Right lobe of liver (tissue), 6 donors: ENCODE results near the gene NBDY. TPM values are rescaled to one million over a fixed set of nuclear protein-coding genes. Genes with fewer than 3 reads are reported as not detected.

ENCODE experiments used
- ATAC-seq, 4 donors: fragments of 200-7000 bp; cut with Tn5 transposase; one replicate each; pipeline ENCODE4 v1.9.1; 2020; ENCODE audit warnings: mild to moderate bottlenecking in 4 of 4, moderate library complexity in 4 of 4
- DNase-seq, 3 donors: peaks; one replicate each; pipeline ENCODE4 v3.0.0-alpha.2; 2020
- H3K27ac ChIP-seq, 3 donors: fragments of 200-600 bp; one replicate each; pipeline ENCODE4 v1.8.0; 2022
- H3K27me3 ChIP-seq, 2 donors: fragments of 200-600 bp; one replicate each; pipeline ENCODE4 v1.8.0; 2022
- H3K36me3 ChIP-seq, 4 donors: fragments of 200-600 bp; sonication (generic) in 1 of 4; one replicate each; pipeline versions ENCODE4 v1.5.1 to v1.8.0; 2017 to 2022; ENCODE audit warnings: control low read depth in 1 of 4
- H3K4me1 ChIP-seq, 4 donors: fragments of 200-600 bp; sonication (generic) in 1 of 4; one replicate each; pipeline versions ENCODE4 v1.5.1 to v1.8.0; 2017 to 2022; ENCODE audit warnings: control low read depth in 1 of 4
- H3K4me3 ChIP-seq, 3 donors: fragments of 200-600 bp; one replicate each; pipeline ENCODE4 v1.8.0; 2022
- H3K9me3 ChIP-seq, 4 donors: fragments of 200-600 bp; sonication (generic) in 1 of 4; one replicate each; pipeline versions ENCODE4 v1.5.1 to v1.8.0; 2017 to 2022; ENCODE audit warnings: control low read depth in 1 of 4
- POLR2A ChIP-seq: fragments of 450-650 bp; IDR thresholded peaks from one replicate; pipeline ENCODE4 v1.6.1; 2017; ENCODE audit warnings: antibody characterized with exemption, mild to moderate bottlenecking
- WGBS: methylation state at CpG from one replicate; pipeline ENCODE4 v1.1.6; 2018; ENCODE audit warnings: low coverage, low lambda C conversion rate; ENCODE audit not compliant: insufficient coverage; ENCODE audit errors: missing lambda C conversion rate; 5-methylcytosine and 5-hydroxymethylcytosine counted together
- intact Hi-C, 2 donors: fragments of 100-400 bp; cut with DNase I; formaldehyde crosslinking; loops; one replicate each; pipeline versions ENCODE4 v1.11.2 to v1.14.1; 2022
- total RNA-seq, 6 experiments: library from RNA; depleted of rRNA in 2 of 6; stranded (reverse); fragments of >200 nt in 2 of 6; fragmentation: NEBNext Ultra II Directional in 3 of 6; extraction: Animal tissue kit (Norgen Biotek cat#: 25700) in 3 of 6; gene quantifications; one replicate each; pipeline versions ENCODE4 v1.1.0 to v1.2.4, GENCODE V29; 2016 to 2023
- TF ChIP-seq, protein P1 (sequence below), 4 donors: fragments of 200-600 bp in 3 of 4; fragments of 450-650 bp in 1 of 4; IDR thresholded peaks; one replicate each; pipeline versions ENCODE4 v1.5.1 to v1.8.0; 2016 to 2022; ENCODE audit warnings: antibody characterized with exemption in 4 of 4, mild to moderate bottlenecking in 2 of 4
- donor health status: DM: no; HTN: yes; CAD: no.
- donor health status: DM: no; HTN: no; CAD: no.
- donor health status: DM: no; HTN: no; CAD: no.
- donor health status: DM: no; HTN: yes; CAD: no.
- donor health status: DM: no; HTN: yes; CAD: no.

Gene NBDY
- total RNA-seq, 6 experiments from 2014 or later: 2.8 to 10.0 (median 5.4) TPM

DNA sequence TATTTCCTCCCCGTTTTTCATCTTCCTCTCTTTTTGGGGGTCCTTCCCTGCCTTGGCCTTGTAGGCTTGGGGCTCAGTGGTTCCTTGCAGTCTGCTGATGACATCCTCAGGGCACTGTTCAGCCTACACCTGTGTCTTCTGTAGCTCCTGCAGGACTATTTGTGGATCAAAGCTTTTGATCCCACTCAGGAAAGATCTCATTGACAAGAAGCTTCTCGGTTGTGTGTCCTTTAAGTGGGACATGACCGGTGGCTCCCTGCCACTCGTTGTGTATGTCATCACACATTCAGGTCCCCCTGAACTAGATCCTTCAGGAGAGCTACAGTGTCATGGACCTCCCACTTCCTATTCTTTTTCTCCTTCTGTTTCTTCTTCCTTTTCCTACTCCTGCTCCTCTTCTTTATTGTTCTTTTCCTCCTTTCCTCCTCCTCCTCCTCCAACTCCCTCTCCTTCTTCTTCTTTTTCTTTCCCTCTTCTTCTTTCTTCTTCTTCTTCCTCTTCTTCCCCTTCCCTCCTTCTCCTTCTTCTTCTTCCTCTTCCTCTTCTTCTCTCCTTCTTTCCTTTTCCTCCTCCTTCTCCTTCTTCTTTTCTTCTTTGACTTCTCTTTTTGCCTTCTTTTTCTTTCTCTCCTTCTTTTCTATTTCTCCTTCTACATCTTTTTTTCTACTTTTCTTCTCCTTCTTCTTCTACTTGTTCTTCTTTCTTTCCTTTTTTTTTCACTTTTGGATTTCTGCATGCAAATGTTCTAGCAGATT, 67.8 kb downstream of the NBDY start:
- Histone ChIP-seq H3K27ac (no peak overlapping the region), H3K36me3 (no peaks in the 10 kb centered on the region), H3K4me1 (peaks cover 0 to 8% (median 4%) of the 10 kb centered on the region in 4 donors), H3K4me3 (no peak overlapping the region), H3K9me3 (no peaks in the 10 kb centered on the region), H3K27me3 (no peaks in the 10 kb centered on the region)
- TF ChIP-seq, protein P1, sequence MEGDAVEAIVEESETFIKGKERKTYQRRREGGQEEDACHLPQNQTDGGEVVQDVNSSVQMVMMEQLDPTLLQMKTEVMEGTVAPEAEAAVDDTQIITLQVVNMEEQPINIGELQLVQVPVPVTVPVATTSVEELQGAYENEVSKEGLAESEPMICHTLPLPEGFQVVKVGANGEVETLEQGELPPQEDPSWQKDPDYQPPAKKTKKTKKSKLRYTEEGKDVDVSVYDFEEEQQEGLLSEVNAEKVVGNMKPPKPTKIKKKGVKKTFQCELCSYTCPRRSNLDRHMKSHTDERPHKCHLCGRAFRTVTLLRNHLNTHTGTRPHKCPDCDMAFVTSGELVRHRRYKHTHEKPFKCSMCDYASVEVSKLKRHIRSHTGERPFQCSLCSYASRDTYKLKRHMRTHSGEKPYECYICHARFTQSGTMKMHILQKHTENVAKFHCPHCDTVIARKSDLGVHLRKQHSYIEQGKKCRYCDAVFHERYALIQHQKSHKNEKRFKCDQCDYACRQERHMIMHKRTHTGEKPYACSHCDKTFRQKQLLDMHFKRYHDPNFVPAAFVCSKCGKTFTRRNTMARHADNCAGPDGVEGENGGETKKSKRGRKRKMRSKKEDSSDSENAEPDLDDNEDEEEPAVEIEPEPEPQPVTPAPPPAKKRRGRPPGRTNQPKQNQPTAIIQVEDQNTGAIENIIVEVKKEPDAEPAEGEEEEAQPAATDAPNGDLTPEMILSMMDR (IDR thresholded peaks at IDR 0.05): no peak
- no peak for TF ChIP-seq POLR2A
- ATAC-seq (no peak), DNase-seq (peak in 1 of 3 donors; percentile 1)
- WGBS: 30% methylated on average over 2 of the region's 4 CpGs
- intact Hi-C loops: no loop called here

DNA sequence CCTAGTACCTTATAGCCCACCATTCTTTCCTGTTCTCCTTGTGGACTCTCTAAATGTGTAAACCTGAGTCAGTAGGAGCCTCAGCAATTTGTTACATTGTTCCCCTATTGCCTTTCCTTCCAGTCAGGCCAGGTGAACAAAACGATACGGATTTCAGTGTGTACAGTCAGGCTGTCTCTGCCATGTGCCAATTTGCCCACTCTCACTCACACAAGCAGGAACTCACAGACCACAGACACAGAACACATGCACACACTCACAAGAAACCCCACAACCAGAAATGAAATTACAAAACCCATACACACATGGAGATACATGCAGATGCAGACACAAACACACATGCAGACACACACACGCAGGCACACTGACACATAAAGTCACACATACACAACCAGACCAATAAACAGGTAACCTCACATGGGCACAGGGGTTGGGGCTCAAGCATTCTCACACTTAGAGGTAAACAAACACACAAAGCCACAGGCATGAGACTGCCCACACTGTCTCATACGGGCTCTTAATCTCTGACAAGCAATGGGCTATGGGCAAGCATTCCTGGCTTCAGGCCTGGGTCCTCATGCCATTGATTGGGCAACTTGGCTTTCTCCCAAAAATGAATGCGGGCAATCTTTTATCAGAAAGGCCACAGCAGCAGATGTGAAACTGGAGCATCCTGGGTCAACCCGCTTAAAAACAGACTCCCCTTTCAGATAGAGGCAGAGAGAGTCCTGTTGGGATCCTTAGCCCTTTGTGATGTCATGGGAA, 68.7 kb downstream of the NBDY start:
- no peak overlapping the region for H3K4me3 ChIP-seq
- H3K36me3 ChIP-seq: no peaks in the 10 kb centered on the region
- DNase-seq (peak in 2 of 3 donors; percentile 51 to 70), ATAC-seq (peak; percentile 62 to 83 (median 73))
- H3K9me3 ChIP-seq: no peaks in the 10 kb centered on the region
- no peak overlapping the region for H3K27ac ChIP-seq
- TF ChIP-seq, protein P1 (IDR thresholded peaks at IDR 0.05): no peak
- no peak for TF ChIP-seq POLR2A
- peaks cover 0 to 8% (median 4%) of the 10 kb centered on the region in 4 donors for H3K4me1 ChIP-seq
- no peaks in the 10 kb centered on the region for H3K27me3 ChIP-seq
- 0% methylated on average over 4 of the region's 6 CpGs for WGBS
- intact Hi-C loops: no loop called here

DNA sequence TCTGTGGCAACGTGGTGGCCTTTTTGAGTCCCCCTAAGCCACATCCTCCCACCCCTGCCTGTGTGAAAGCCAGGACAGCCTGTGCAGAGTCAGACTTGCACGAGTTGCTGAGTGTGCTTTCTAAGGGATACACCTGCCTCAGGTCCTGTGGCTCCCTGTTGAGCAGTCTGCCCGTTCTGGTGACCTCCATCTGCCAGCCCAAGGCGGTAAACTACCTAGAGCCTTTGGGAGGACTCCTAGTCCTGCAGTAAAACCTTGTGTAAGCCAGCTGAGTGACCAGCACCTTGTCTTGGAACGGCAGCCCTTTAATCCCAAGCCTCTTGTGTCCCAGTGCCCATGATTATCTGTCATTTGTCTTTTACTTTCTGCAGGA, 69.3 kb downstream of the NBDY start:
- WGBS: 18% methylated on average over 3 of the region's 5 CpGs
- H3K27ac ChIP-seq: no peak overlapping the region
- no peaks in the 10 kb centered on the region for H3K36me3 ChIP-seq
- H3K4me1 ChIP-seq: peaks cover 0 to 8% (median 4%) of the 10 kb centered on the region in 4 donors
- H3K27me3 ChIP-seq: no peaks in the 10 kb centered on the region
- H3K4me3 ChIP-seq: no peak overlapping the region
- H3K9me3 ChIP-seq: no peaks in the 10 kb centered on the region
- TF ChIP-seq, protein P1 (IDR thresholded peaks at IDR 0.05): no peak
- no peak for TF ChIP-seq POLR2A
- no peak for DNase-seq
- intact Hi-C loops: no loop called here
- ATAC-seq: peak in 2 of 4 donors; percentile 6 to 8

DNA sequence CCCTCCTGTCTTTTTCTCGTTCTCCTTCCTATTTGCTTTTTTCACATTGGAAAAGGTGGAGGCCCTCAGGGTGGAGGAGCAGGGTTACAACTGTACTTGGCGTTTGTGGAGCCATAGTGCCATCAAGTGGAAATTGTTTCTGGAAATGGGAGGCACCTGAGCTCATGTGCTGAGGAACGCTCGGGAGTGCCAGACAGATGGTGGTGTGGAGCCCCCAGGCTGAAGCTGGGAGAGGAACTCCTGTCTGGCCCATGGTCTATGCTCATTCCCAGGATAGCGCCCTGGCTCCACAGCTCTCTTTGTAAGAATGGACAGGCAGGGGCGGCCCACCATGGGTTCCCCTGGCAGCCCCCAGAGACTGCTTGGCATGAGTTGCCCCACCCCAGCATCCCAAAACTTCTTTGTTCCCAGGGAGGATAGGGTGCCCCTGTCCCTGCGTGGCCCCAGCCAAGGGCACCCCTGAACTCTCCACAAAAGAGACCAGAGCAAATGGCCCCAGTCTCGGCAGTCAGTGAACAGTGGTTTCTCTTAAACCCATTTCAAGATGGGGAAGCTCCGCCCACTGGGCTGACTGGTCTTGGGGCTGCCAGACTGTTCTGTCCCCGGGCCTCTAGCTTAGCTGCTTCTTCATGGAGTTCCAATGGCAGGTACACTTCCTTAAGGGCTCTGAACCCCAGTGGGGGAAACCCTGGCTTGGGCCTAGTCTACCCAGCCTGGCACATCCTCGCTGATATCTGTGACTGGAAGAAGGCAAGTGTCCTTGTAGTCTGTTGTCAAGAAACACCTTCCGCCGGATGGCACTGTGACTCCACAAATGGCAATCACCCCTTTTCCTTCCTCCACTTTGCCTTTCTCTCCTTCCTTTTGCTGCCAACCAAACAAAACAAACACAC, 70.1 kb downstream of the NBDY start:
- intact Hi-C loops: no loop called here
- Histone ChIP-seq H3K9me3 (no peaks in the 10 kb centered on the region), H3K4me1 (peaks cover 0 to 8% (median 4%) of the 10 kb centered on the region in 4 donors), H3K4me3 (no peak overlapping the region), H3K36me3 (no peaks in the 10 kb centered on the region), H3K27ac (no peak overlapping the region), H3K27me3 (no peaks in the 10 kb centered on the region)
- 47% methylated on average over 7 of the region's 13 CpGs for WGBS
- DNase-seq (peak in 1 of 3 donors; percentile 16), ATAC-seq (peak in 3 of 4 donors; percentile 17 to 31 (median 25))
- TF ChIP-seq, protein P1 (IDR thresholded peaks at IDR 0.05): peak in 3 of 4 donors; percentile 17 to 39 (median 27)
- no peak for TF ChIP-seq POLR2A
